ENCODE data around the gene PTPRT. TPM values are rescaled to one million over a fixed set of nuclear protein-coding genes. Genes with fewer than 3 reads are reported as not detected.

PTPRT gene
- polyA plus RNA-seq, 2 of the 4 experiments (the other 2 are of a cell fraction): not detected

GRCh38 chr20:42063141-42063540 is 1126.6 kb downstream of the PTPRT start:
- Histone ChIP-seq H3K4me2 (no peak overlapping the region), H3K4me1 (no peaks in the 10 kb centered on the region), H3K4me3 (no peak overlapping the region), H3K9me3 (no peaks in the 10 kb centered on the region), H3K27ac (no peak overlapping the region)
- CTCF ChIA-PET: no interaction called here
- WGBS (ENCODE audit: missing lambda C conversion rate): 2% methylated on average over 4 of the region's 4 CpGs
- FAIRE-seq: no peak
- POLR2A ChIA-PET: no interaction called here
- no peak for ATAC-seq
- TF ChIP-seq ESRRA (IDR thresholded peaks at IDR 0.05; ENCODE audit: borderline replicate concordance, low read length) (no peak), JUNB (IDR thresholded peaks at IDR 0.05) (no peak), NPAS2 (CRISPR knock-in tag; IDR thresholded peaks at IDR 0.05; ENCODE audit: borderline replicate concordance) (no peak), NFE2L2 (conservative IDR thresholded peaks at IDR 0.05; ENCODE audit: low read length) (no peak), KDM5A (IDR thresholded peaks at IDR 0.05) (no peak), USF2 (IDR thresholded peaks at IDR 0.05) (no peak), NR3C1 (IDR thresholded peaks at IDR 0.05) (no peak), CEBPB (IDR thresholded peaks at IDR 0.05) (no peak), PBX3 (IDR thresholded peaks at IDR 0.05) (no peak), SREBF2 (IDR thresholded peaks at IDR 0.05) (no peak), BCL3 (IDR thresholded peaks at IDR 0.05) (no peak), HOXB5 (CRISPR knock-in tag; IDR thresholded peaks at IDR 0.05) (no peak), HEYL (CRISPR knock-in tag; IDR thresholded peaks at IDR 0.05) (no peak)
- no peak for DNase-seq (ENCODE audit: low read depth in 1 of 2, low spot score in 1 of 2)

- no peak overlapping the region for H3K27ac ChIP-seq
- 0% methylated on average over 3 of the region's 3 CpGs for WGBS (ENCODE audit: missing lambda C conversion rate)
Measured at GRCh38 chr20:42053350-42053749, 1136.4 kb downstream of the PTPRT start.

More at GRCh38 chr20:42053350-42053749, 1136.4 kb downstream of the PTPRT start:
- no peak overlapping the region for H3K4me2 ChIP-seq
- no peak overlapping the region for H3K4me3 ChIP-seq
- POLR2A ChIA-PET: no interaction called here
- no peaks in the 10 kb centered on the region for H3K9me3 ChIP-seq
- TF ChIP-seq RFX5 (IDR thresholded peaks at IDR 0.05): no peak
- no peak for TF ChIP-seq JUNB (IDR thresholded peaks at IDR 0.05)
- no peak for TF ChIP-seq RAD21 (conservative IDR thresholded peaks at IDR 0.05 in 1 of 2, IDR thresholded peaks at IDR 0.05 in 1 of 2)
- TF ChIP-seq MAZ (IDR thresholded peaks at IDR 0.05; ENCODE audit: borderline replicate concordance, low read depth, low read length): no peak
- no peak for TF ChIP-seq SREBF2 (IDR thresholded peaks at IDR 0.05)
- no peak for TF ChIP-seq CTCF (IDR thresholded peaks at IDR 0.05)
- TF ChIP-seq BCL3 (IDR thresholded peaks at IDR 0.05): no peak
- TF ChIP-seq MYC (IDR thresholded peaks at IDR 0.05; ENCODE audit: borderline replicate concordance, low read length): no peak
- CTCF ChIA-PET: no interaction called here
- FAIRE-seq (no peak), ATAC-seq (no peak), DNase-seq (ENCODE audit: low read depth in 1 of 2, low spot score in 1 of 2) (no peak)
- no peaks in the 10 kb centered on the region for H3K4me1 ChIP-seq

Data from A549 (cell line).